Neural cell (in vitro differentiated cells): ENCODE data around the gene PLCH1. TPM values are rescaled to one million over a fixed set of nuclear protein-coding genes. Genes with fewer than 3 reads are reported as not detected.
"Not testable (repeated sequence)": the region's sequence is repeated elsewhere in the genome, so short reads cannot be mapped to it uniquely, and the experiment has no call there.

Source experiments
- H2AFZ ChIP-seq: fragments of 200-600, 300-800 bp; sonication (generic), shearing (Covaris generic); 2 replicates; pipeline ENCODE4 v1.6.0; 2014; ENCODE audit warnings: low read depth, mild to moderate bottlenecking, antibody characterized with exemption, low read length, moderate library complexity
- H3F3A ChIP-seq: fragments of 200-600 bp; shearing (Covaris generic); 2 replicates; pipeline ENCODE4 v1.6.1; 2016; ENCODE audit warnings: mild to moderate bottlenecking, moderate library complexity, mixed read lengths, antibody characterized with exemption, low read length; ENCODE audit not compliant: insufficient read depth, poor library complexity, severe bottlenecking
- H3K27ac ChIP-seq: fragments of 200-600, 300-800 bp; sonication (generic), shearing (Covaris generic); 2 replicates; pipeline ENCODE4 v1.5.1; 2014; ENCODE audit warnings: mild to moderate bottlenecking, low read length, moderate library complexity
- H3K27me3 ChIP-seq: fragments of 300-800, 200-600 bp; sonication (generic), shearing (Covaris generic); 2 replicates; pipeline ENCODE4 v1.6.0; 2014; ENCODE audit warnings: mild to moderate bottlenecking, low read depth, low read length, moderate library complexity; ENCODE audit not compliant: insufficient read depth
- H3K36me3 ChIP-seq: fragments of 300-800, 200-600 bp; sonication (generic), shearing (Covaris generic); 2 replicates; pipeline ENCODE4 v1.5.1; 2014; ENCODE audit warnings: mild to moderate bottlenecking, antibody characterized with exemption, low read length, moderate library complexity; ENCODE audit not compliant: insufficient read depth
- H3K4me2 ChIP-seq: fragments of 300-800, 200-600 bp; sonication (generic), shearing (Covaris generic); 2 replicates; pipeline ENCODE4 v1.6.0; 2014; ENCODE audit warnings: mild to moderate bottlenecking, low read length
- H3K4me3 ChIP-seq: fragments of 300-800, 200-600 bp; sonication (generic), shearing (Covaris generic); 2 replicates; pipeline ENCODE4 v1.5.1; 2014; ENCODE audit warnings: mild to moderate bottlenecking, low read length, moderate library complexity
- H3K79me2 ChIP-seq: fragments of 200-600 bp; shearing (Covaris generic); replicated peaks from 2 replicates; pipeline ENCODE4 v1.6.0; 2014; ENCODE audit warnings: mild to moderate bottlenecking, low read length, moderate library complexity; ENCODE audit not compliant: insufficient read depth
- H3K9ac ChIP-seq: fragments of 300-800, 200-600 bp; sonication (generic), shearing (Covaris generic); 2 replicates; pipeline ENCODE4 v1.6.1; 2016; ENCODE audit warnings: mild to moderate bottlenecking, low read length, mixed read lengths
- H3K9me2 ChIP-seq: fragments of 200-600 bp; shearing (Covaris generic); 2 replicates; pipeline ENCODE4 v1.6.1; 2016; ENCODE audit warnings: mild to moderate bottlenecking, low read length, mixed read lengths; ENCODE audit not compliant: insufficient read depth
- H3K9me3 ChIP-seq: fragments of 200-600, 300-800 bp; sonication (generic), shearing (Covaris generic); 2 replicates; pipeline ENCODE4 v1.6.1; 2016; ENCODE audit warnings: mild to moderate bottlenecking, mixed run types, low read length, moderate library complexity, mixed read lengths
- H4K20me1 ChIP-seq: fragments of 200-600 bp; shearing (Covaris generic); 2 replicates; pipeline ENCODE4 v1.6.1; 2016; ENCODE audit warnings: mild to moderate bottlenecking, mixed run types; ENCODE audit not compliant: insufficient read depth
- CTCF ChIP-seq: fragments of 450-650 bp; IDR thresholded peaks from 2 replicates; pipeline ENCODE4 v1.5.1; 2014; ENCODE audit warnings: antibody characterized with exemption, mild to moderate bottlenecking, moderate library complexity; ENCODE audit not compliant: poor library complexity, severe bottlenecking
- EP300 ChIP-seq: fragments of 450-650 bp; conservative IDR thresholded peaks from 2 replicates; pipeline ENCODE4 v1.6.1; 2014; ENCODE audit warnings: antibody characterized with exemption, mild to moderate bottlenecking, moderate library complexity; ENCODE audit not compliant: poor library complexity, severe bottlenecking
- EZH2 ChIP-seq: fragments of 200-600, 300-800 bp; shearing (Covaris generic), sonication (generic); IDR thresholded peaks from 2 replicates; pipeline ENCODE4 v1.6.1; 2014; ENCODE audit warnings: antibody characterized with exemption, low read length, borderline replicate concordance, mild to moderate bottlenecking; ENCODE audit not compliant: insufficient read depth, poor library complexity, severe bottlenecking
- MXI1 ChIP-seq: fragments of 450-650 bp; conservative IDR thresholded peaks from 2 replicates; pipeline ENCODE4 v1.6.1; 2014; ENCODE audit warnings: antibody characterized with exemption, mild to moderate bottlenecking; ENCODE audit not compliant: poor library complexity, severe bottlenecking
- POLR2AphosphoS5 ChIP-seq: IDR thresholded peaks from 2 replicates; pipeline ENCODE4 v1.6.1; 2012
- RAD21 ChIP-seq: fragments of 450-650 bp; conservative IDR thresholded peaks from 2 replicates; pipeline ENCODE4 v1.6.1; 2014; ENCODE audit warnings: antibody characterized with exemption, mild to moderate bottlenecking, moderate library complexity
- REST ChIP-seq: IDR thresholded peaks from 2 replicates; pipeline ENCODE4 v1.6.1; 2012; ENCODE audit warnings: borderline replicate concordance
- SMC3 ChIP-seq: fragments of 450-650 bp; conservative IDR thresholded peaks from 2 replicates; pipeline ENCODE4 v1.6.1; 2014; ENCODE audit warnings: antibody characterized with exemption, mild to moderate bottlenecking, moderate library complexity; ENCODE audit not compliant: poor library complexity
- TAF1 ChIP-seq: IDR thresholded peaks from 2 replicates; pipeline ENCODE4 v1.6.1; 2012; ENCODE audit warnings: low read depth
- polyA plus RNA-seq: library from polyadenylated mRNA; depleted of rRNA; stranded (reverse); fragments of >200 nt; gene quantifications from 2 replicates; pipeline ENCODE4 v1.2.3, GENCODE V29; 2014

Gene PLCH1
- polyA plus RNA-seq, 1 donor from 2014 or later = 13.5 TPM

GRCh38 chr3:155398046-155398445, 346.8 kb downstream of the PLCH1 start:
- no peak overlapping the region for H2AFZ ChIP-seq
- no peak overlapping the region for H3K27ac ChIP-seq
- no peaks in the 10 kb centered on the region for H3F3A ChIP-seq
- no peaks in the 10 kb centered on the region for H3K79me2 ChIP-seq
- no peaks in the 10 kb centered on the region for H3K27me3 ChIP-seq
- no peaks in the 10 kb centered on the region for H3K9me3 ChIP-seq
- H3K9ac ChIP-seq = no peak overlapping the region
- H4K20me1 ChIP-seq = no peaks in the 10 kb centered on the region
- H3K4me2 ChIP-seq = no peak overlapping the region
- no peaks in the 10 kb centered on the region for H3K9me2 ChIP-seq
- TF ChIP-seq EP300 (no peak), POLR2AphosphoS5 (no peak), REST (no peak), CTCF (no peak), TAF1 (no peak), SMC3 (no peak), EZH2 (no peak), RAD21 (no peak), MXI1 (no peak)
- H3K36me3 ChIP-seq = no peaks in the 10 kb centered on the region
- no peak overlapping the region for H3K4me3 ChIP-seq

DNA sequence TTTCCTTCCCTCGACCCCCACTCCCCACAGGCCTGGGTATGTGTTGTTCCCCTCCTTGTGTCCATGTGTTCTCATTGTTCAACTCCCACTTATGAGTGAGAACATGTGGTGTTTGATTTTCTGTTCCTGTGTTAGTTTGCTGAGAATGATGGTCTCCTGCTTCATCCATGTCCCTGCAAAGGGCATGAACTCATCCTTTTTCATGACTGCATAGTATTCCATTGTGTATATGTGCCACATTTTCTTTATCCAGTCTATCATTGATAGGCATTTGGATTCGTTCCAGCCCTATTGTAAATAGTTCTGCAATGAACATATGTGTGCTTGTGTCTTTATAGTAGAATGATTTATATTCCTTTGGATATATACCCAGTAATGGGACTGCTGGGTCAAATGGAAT, 350.0 kb downstream of the PLCH1 start:
- not testable (repeated sequence) for H4K20me1 ChIP-seq, H3K9me3 ChIP-seq, H3K36me3 ChIP-seq, H3K9ac ChIP-seq, H3K27ac ChIP-seq, H3K27me3 ChIP-seq, H3F3A ChIP-seq, H3K4me3 ChIP-seq, H2AFZ ChIP-seq, H3K4me2 ChIP-seq, H3K9me2 ChIP-seq, H3K79me2 ChIP-seq

GRCh38 chr3:155394240-155394639, 350.6 kb downstream of the PLCH1 start:
- Histone ChIP-seq H3K9ac (no peak overlapping the region), H3K27me3 (no peaks in the 10 kb centered on the region)
- TF ChIP-seq CTCF (no peak), EP300 (no peak), MXI1 (no peak), RAD21 (no peak), TAF1 (no peak), POLR2AphosphoS5 (no peak), SMC3 (no peak), EZH2 (no peak), REST (no peak)

More at GRCh38 chr3:155394240-155394639, 350.6 kb downstream of the PLCH1 start:
- Histone ChIP-seq H2AFZ (no peak overlapping the region), H3K4me3 (no peak overlapping the region), H3K79me2 (no peaks in the 10 kb centered on the region), H3K9me3 (no peaks in the 10 kb centered on the region), H3K27ac (no peak overlapping the region), H3F3A (no peaks in the 10 kb centered on the region), H3K9me2 (no peaks in the 10 kb centered on the region), H3K4me2 (no peak overlapping the region), H4K20me1 (no peaks in the 10 kb centered on the region), H3K36me3 (no peaks in the 10 kb centered on the region)
